Progenitor cell of endocrine pancreas (in vitro differentiated cells): ENCODE data around the gene ARHGAP25. TPM values are rescaled to one million over a fixed set of nuclear protein-coding genes. Genes with fewer than 3 reads are reported as not detected.

ENCODE experiments used
- DNase-seq: peaks from one replicate; pipeline ENCODE4 v3.0.0; 2021; ENCODE audit warnings: low spot score; ENCODE audit not compliant: unreplicated experiment
- H3K27ac Mint-ChIP-seq: 2 replicates; pipeline ENCODE4 v1.8.0; 2021; ENCODE audit warnings: mild to moderate bottlenecking, moderate library complexity, mixed read lengths
- H3K27me3 Mint-ChIP-seq: 2 replicates; pipeline ENCODE4 v1.8.0; 2021; ENCODE audit warnings: mixed read lengths
- H3K36me3 Mint-ChIP-seq: 2 replicates; pipeline ENCODE4 v1.8.0; 2022; ENCODE audit warnings: mixed read lengths; ENCODE audit not compliant: insufficient read depth
- H3K4me1 Mint-ChIP-seq: 2 replicates; pipeline ENCODE4 v1.8.0; 2021; ENCODE audit warnings: low read depth, mixed read lengths
- H3K4me3 Mint-ChIP-seq: 2 replicates; pipeline ENCODE4 v1.8.0; 2021; ENCODE audit warnings: low read depth, mild to moderate bottlenecking, moderate library complexity, mixed read lengths
- H3K9me3 Mint-ChIP-seq: 2 replicates; pipeline ENCODE4 v1.8.0; 2021; ENCODE audit warnings: low read depth, mixed read lengths
- CTCF ChIP-seq: fragments of 200-600 bp; sonication (generic); IDR thresholded peaks from one replicate; pipeline ENCODE4 v1.5.0; 2021; ENCODE audit warnings: antibody characterized with exemption, mild to moderate bottlenecking; ENCODE audit not compliant: unreplicated experiment
- total RNA-seq: library from RNA; stranded (reverse); gene quantifications from 2 replicates; pipeline ENCODE4 v1.2.1, GENCODE V29; 2021

ARHGAP25 gene
- total RNA-seq, 1 donor from 2014 or later, result 1.3 TPM

- H3K36me3 Mint-ChIP-seq, result no peaks in the 10 kb centered on the region
- no peak overlapping the region for H3K27ac Mint-ChIP-seq
- no peak for DNase-seq
- no peak overlapping the region for H3K4me3 Mint-ChIP-seq
- TF ChIP-seq CTCF, result no peak
- H3K9me3 Mint-ChIP-seq, result no peaks in the 10 kb centered on the region
- H3K27me3 Mint-ChIP-seq, result peaks cover 9% of the 10 kb centered on the region
- no peaks in the 10 kb centered on the region for H3K4me1 Mint-ChIP-seq
These were observed 13.3 kb downstream of the ARHGAP25 start for GRCh38 chr2:68747900-68748299.

DNA sequence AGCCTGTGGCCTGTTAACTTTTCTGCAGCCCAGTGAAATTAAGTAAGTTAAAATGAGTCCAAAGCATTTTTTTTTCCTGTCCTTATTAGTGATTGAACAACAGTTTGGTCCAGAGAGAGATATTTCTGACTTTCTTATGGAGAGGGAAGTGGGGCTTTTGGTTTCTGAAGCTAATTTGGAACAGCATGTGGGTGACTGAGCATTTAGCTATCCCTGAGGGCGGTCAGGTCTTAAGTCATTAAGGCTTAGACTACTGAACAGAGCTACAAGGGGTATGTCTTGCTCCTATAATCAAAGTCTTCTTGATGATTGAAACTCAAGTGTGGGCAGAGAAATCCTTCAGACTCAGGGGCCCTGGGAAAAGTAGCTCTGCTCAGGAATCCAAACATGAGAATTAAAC lies 14.0 kb downstream of the ARHGAP25 start:
- H3K27ac Mint-ChIP-seq, result no peak overlapping the region
- peaks cover 9% of the 10 kb centered on the region for H3K27me3 Mint-ChIP-seq
- DNase-seq, result no peak
- H3K36me3 Mint-ChIP-seq, result no peaks in the 10 kb centered on the region
- no peaks in the 10 kb centered on the region for H3K9me3 Mint-ChIP-seq
- H3K4me1 Mint-ChIP-seq, result peaks cover 1% of the 10 kb centered on the region
- no peak overlapping the region for H3K4me3 Mint-ChIP-seq
- no peak for TF ChIP-seq CTCF

DNA sequence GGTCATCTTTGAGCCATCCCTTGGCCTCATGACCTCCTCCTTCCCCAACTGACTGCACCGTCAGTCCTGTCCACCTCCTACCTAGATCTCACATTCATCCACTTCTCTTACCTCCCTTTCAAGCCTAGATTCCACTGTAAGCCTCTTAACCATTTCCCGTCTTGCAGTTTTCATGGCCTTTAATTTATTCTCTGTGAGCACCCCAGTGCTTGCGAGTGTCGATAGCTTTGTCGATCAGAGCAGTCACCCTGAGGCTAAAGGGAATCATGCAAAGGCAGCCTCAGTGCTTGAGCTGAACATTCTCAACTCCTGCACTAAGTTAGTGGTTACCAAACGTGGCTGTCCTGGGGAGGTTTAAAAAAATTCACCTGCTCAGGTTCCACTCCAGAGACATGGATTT lies 14.7 kb downstream of the ARHGAP25 start:
- no peaks in the 10 kb centered on the region for H3K9me3 Mint-ChIP-seq
- no peak overlapping the region for H3K4me3 Mint-ChIP-seq
- H3K27ac Mint-ChIP-seq, result no peak overlapping the region
- H3K27me3 Mint-ChIP-seq, result peaks cover 11% of the 10 kb centered on the region
- no peak for TF ChIP-seq CTCF
- H3K4me1 Mint-ChIP-seq, result peaks cover 2% of the 10 kb centered on the region
- no peaks in the 10 kb centered on the region for H3K36me3 Mint-ChIP-seq
- DNase-seq, result no peak

DNA sequence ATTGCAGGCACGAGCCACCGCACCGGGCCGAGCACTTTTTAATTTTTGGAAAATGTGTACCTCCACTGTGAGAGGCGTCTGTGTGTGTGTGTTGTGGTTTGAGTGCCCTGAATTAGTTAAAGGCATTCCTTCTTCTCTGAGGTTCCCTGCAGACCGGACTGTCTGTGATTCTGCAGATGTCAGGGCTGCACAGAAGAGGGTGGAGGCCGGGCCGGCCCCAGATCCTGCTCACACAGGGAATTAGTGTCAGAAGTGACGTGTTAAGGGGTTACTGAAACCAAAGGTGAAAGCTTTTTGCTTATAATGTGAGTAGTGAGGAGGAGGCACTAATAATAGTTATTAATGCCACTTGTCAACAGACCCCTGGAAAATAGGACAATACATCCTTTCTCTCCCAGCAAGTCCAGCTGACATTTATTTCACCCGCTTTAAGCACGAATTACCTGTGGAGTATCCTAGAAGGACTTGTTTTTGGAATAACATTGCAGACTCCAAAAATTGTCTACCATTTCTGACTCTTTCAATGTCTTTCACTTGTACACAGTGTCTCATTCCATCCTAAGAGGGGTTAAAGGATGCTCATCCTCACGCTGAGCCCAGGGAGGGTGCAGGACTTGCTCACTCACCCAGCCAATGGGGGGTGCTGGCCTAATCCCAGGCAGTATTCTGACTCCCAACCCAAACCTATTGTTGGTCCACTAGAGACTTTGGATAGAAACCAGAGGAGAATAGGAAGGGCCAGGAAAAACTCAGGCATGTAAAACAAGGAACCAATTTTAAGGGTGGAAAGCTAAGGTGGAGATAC lies 16.2 kb downstream of the ARHGAP25 start:
- Mint-ChIP-seq H3K4me1 (peaks cover 2% of the 10 kb centered on the region), H3K36me3 (no peaks in the 10 kb centered on the region), H3K27me3 (peaks cover 11% of the 10 kb centered on the region), H3K27ac (no peak overlapping the region), H3K9me3 (no peaks in the 10 kb centered on the region), H3K4me3 (no peak overlapping the region)
- DNase-seq, result no peak
- no peak for TF ChIP-seq CTCF

DNA sequence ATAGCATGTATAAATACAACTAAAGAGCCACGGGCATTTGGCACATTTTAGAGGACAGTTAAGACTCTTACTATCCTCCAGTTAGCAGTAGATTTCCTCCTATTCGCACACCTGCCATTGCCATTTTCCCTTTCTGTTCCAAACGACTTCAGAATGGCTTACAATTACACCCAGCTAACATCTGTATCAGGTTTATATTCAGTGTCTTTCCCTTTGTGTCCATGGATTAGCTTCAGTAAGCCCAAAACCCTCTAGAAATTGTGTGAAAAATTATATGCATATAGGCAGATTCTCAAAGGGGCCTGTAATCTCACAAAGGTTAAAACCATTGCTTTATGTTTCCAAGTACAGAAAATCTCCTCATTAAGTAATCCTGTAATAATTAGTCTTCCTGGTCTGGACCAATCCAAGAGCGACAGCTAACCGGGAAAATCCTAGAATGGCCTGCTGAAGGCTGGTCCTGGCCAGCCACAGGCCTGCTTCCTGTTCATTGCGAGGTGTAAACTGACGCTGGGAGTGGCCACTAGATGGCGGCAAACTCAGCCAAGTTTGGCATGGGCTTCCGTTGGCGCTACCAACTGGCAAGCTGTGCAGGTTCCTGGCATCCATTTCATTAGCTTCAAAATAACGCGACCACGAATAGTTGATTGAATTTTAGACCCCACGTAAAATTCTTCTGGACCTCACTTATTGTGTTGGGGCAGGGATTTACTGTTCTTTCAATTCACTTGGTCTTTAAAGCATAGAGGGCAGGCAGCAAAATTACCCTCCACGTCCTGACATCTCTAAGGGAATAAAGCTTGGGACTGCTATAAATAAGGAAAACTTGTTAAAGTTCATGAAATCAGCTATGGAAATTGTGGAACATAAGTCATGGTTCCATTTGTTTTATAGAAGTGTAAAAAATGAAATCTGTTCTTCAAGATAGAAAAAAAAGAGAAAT lies 17.1 kb downstream of the ARHGAP25 start:
- Mint-ChIP-seq H3K4me1 (peaks cover 2% of the 10 kb centered on the region), H3K4me3 (no peak overlapping the region), H3K27me3 (peaks cover 11% of the 10 kb centered on the region), H3K9me3 (peaks cover 1% of the 10 kb centered on the region), H3K36me3 (no peaks in the 10 kb centered on the region), H3K27ac (no peak overlapping the region)
- peak; percentile 77 for DNase-seq
- peak; percentile 97 for TF ChIP-seq CTCF
